NCI-H526 treated with DMSO at 0.1 percent for 48 hours (cell line): Measurements from ENCODE around the gene EDN3.

Source experiments
- DNase-seq: peaks from one replicate; lab custom pipeline; 2025; lab: John Stamatoyannopoulos, UW

Gene EDN3

GRCh38 chr20:59308493-59309201 lies 8.2 kb downstream of the EDN3 start:
- DNase-seq: no peak

- DNase-seq: no peak
Observed at GRCh38 chr20:59309218-59309617, 8.8 kb downstream of the EDN3 start.

GRCh38 chr20:59314997-59315396 lies 14.6 kb downstream of the EDN3 start:
- DNase-seq: no peak

GRCh38 chr20:59316911-59317731 lies 16.7 kb downstream of the EDN3 start:
- no peak for DNase-seq

- no peak for DNase-seq
Observed at GRCh38 chr20:59318201-59318790, 17.9 kb downstream of the EDN3 start.

- no peak for DNase-seq
Observed at GRCh38 chr20:59318803-59319202, 18.4 kb downstream of the EDN3 start.

GRCh38 chr20:59320426-59320825 lies 20.0 kb downstream of the EDN3 start:
- no peak for DNase-seq

GRCh38 chr20:59320854-59321647 lies 20.6 kb downstream of the EDN3 start:
- no peak for DNase-seq

GRCh38 chr20:59322081-59322480 lies 21.7 kb downstream of the EDN3 start:
- DNase-seq: no peak

GRCh38 chr20:59322585-59323454 lies 22.4 kb downstream of the EDN3 start:
- DNase-seq: no peak

- no peak for DNase-seq
Observed at GRCh38 chr20:59323731-59324130, 23.3 kb downstream of the EDN3 start.

- DNase-seq: no peak
Observed at GRCh38 chr20:59324521-59325141, 24.2 kb downstream of the EDN3 start.

GRCh38 chr20:59325142-59325523 lies 24.7 kb downstream of the EDN3 start:
- no peak for DNase-seq

- DNase-seq: no peak
Observed at GRCh38 chr20:59326188-59326587, 25.8 kb downstream of the EDN3 start.

GRCh38 chr20:59328071-59328470 lies 27.7 kb downstream of the EDN3 start:
- DNase-seq: no peak

- no peak for DNase-seq
Observed at GRCh38 chr20:59331721-59332329, 31.4 kb downstream of the EDN3 start.

GRCh38 chr20:59333260-59333845 lies 32.9 kb downstream of the EDN3 start:
- DNase-seq: no peak

- DNase-seq: no peak
Observed at GRCh38 chr20:59333951-59334350, 33.5 kb downstream of the EDN3 start.

- DNase-seq: no peak
Observed at GRCh38 chr20:59334651-59335300, 34.4 kb downstream of the EDN3 start.
